ENCODE measurements around the gene COPB2. TPM values are rescaled to one million over a fixed set of nuclear protein-coding genes. Genes with fewer than 3 reads are reported as not detected.

COPB2 gene
- total and polyA plus RNA-seq, 2 experiments from 2014 or later = 181 to 198 TPM

- Histone ChIP-seq H3K9me3 (ENCODE audit: low read depth) (no peaks in the 10 kb centered on the region), H3K4me1 (ENCODE audit: insufficient read depth) (0 out of 2 replicates have a peak, but pooled peaks cover 3% of the 10 kb centered on the region), H3K9me2 (ENCODE audit: insufficient read depth) (no peaks in the 10 kb centered on the region), H4K20me1 (ENCODE audit: insufficient read depth) (no peaks in the 10 kb centered on the region), H3K36me3 (ENCODE audit: low read depth) (no peaks in the 10 kb centered on the region), H3K79me2 (ENCODE audit: insufficient read depth) (no peaks in the 10 kb centered on the region), H3K9ac (no peak overlapping the region), H3K27me3 (replicated peaks; ENCODE audit: insufficient read depth) (no peaks in the 10 kb centered on the region; the same call in 1 of the 2 replicates), H3K4me2 (ENCODE audit: unreplicated experiment) (peak overlapping the region; percentile 52), H3F3A (ENCODE audit: insufficient read depth) (no peaks in the 10 kb centered on the region), H3K27ac (no peak overlapping the region), H3K4me3 (0 out of 2 replicates have a peak overlapping the region, but pooled peaks have one; percentile 30), H2AFZ (peak overlapping the region; percentile 65)
- in situ Hi-C loops (cut with MboI) = loop anchor here (5.0 to 25.0 kb wide), 2 partner anchors 217 to 617 kb away; no protein-coding TSS in a partner anchor
- DNase-seq = peak; percentile 91
- TF ChIP-seq EZH2phosphoT487 (IDR thresholded peaks at IDR 0.05; ENCODE audit: insufficient read depth, low read depth) = no peak
- no peak for TF ChIP-seq EZH2 (IDR thresholded peaks at IDR 0.05; ENCODE audit: insufficient read depth, poor library complexity, severe bottlenecking)
- 8 to 11% methylated on average over 25 of the region's 25 CpGs for WGBS, 2 experiments (ENCODE audit: low coverage in 1 of 2, low lambda C conversion rate in 2 of 2, missing lambda C conversion rate in 2 of 2)
Measured at GRCh38 chr3:139329364-139329850, 60.0 kb downstream of the COPB2 start.

DNA sequence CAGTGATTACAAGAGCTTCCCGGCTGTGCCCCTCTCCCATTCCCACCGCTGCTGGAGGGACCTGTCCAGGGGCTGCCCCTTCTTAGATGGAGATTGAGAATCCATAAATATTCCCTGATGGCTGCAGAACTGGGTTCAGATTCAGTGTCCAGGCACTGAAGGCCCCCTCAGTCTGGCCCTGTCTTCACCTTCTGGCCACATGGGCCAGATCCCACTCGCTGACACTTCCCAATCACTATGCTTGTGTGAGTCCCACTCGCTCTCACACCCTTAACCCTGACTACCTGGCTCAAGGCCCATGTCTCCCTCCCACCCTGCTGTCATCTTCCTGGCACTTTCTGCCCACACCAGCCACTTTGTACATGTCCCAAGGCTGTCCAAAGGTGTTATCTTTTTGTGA lies 61.1 kb downstream of the COPB2 start:
- TF ChIP-seq EZH2 (IDR thresholded peaks at IDR 0.05; ENCODE audit: insufficient read depth, poor library complexity, severe bottlenecking) (no peak), EZH2phosphoT487 (IDR thresholded peaks at IDR 0.05; ENCODE audit: insufficient read depth, low read depth) (no peak)
- Histone ChIP-seq H3K36me3 (ENCODE audit: low read depth) (no peaks in the 10 kb centered on the region), H4K20me1 (ENCODE audit: insufficient read depth) (no peaks in the 10 kb centered on the region), H3K9me3 (ENCODE audit: low read depth) (no peaks in the 10 kb centered on the region), H3K9ac (no peak overlapping the region), H3K79me2 (ENCODE audit: insufficient read depth) (no peaks in the 10 kb centered on the region), H3K27ac (no peak overlapping the region), H2AFZ (no peak overlapping the region), H3K9me2 (ENCODE audit: insufficient read depth) (no peaks in the 10 kb centered on the region), H3K4me3 (no peak overlapping the region), H3K4me1 (ENCODE audit: insufficient read depth) (0 out of 2 replicates have a peak, but pooled peaks cover 3% of the 10 kb centered on the region), H3F3A (ENCODE audit: insufficient read depth) (no peaks in the 10 kb centered on the region), H3K4me2 (ENCODE audit: unreplicated experiment) (no peak overlapping the region), H3K27me3 (replicated peaks; ENCODE audit: insufficient read depth) (no peaks in the 10 kb centered on the region; the same call in 1 of the 2 replicates)
- in situ Hi-C loops (cut with MboI) = loop anchor here (5.0 to 25.0 kb wide), 2 partner anchors 216 to 616 kb away; no protein-coding TSS in a partner anchor
- DNase-seq = no peak
- WGBS, 2 experiments (ENCODE audit: low coverage in 1 of 2, low lambda C conversion rate in 2 of 2, missing lambda C conversion rate in 2 of 2) = 72 to 73% methylated on average over 4 of the region's 4 CpGs

GRCh38 chr3:139327861-139328260 lies 61.6 kb downstream of the COPB2 start:
- no peak for DNase-seq
- in situ Hi-C loops (cut with MboI) = loop anchor here (5.0 to 25.0 kb wide), 2 partner anchors 216 to 616 kb away; no protein-coding TSS in a partner anchor
- no peaks in the 10 kb centered on the region for H3F3A ChIP-seq (ENCODE audit: insufficient read depth)
- H3K9ac ChIP-seq = no peak overlapping the region
- H3K9me3 ChIP-seq (ENCODE audit: low read depth) = no peaks in the 10 kb centered on the region
- no peaks in the 10 kb centered on the region for H3K79me2 ChIP-seq (ENCODE audit: insufficient read depth)
- 0 out of 2 replicates have a peak, but pooled peaks cover 3% of the 10 kb centered on the region for H3K4me1 ChIP-seq (ENCODE audit: insufficient read depth)
- TF ChIP-seq EZH2 (IDR thresholded peaks at IDR 0.05; ENCODE audit: insufficient read depth, poor library complexity, severe bottlenecking) = no peak
- TF ChIP-seq EZH2phosphoT487 (IDR thresholded peaks at IDR 0.05; ENCODE audit: insufficient read depth, low read depth) = no peak
- H3K4me3 ChIP-seq = no peak overlapping the region
- 91 to 94% methylated on average over 8 of the region's 8 CpGs for WGBS, 2 experiments (ENCODE audit: low coverage in 1 of 2, low lambda C conversion rate in 2 of 2, missing lambda C conversion rate in 2 of 2)
- H3K36me3 ChIP-seq (ENCODE audit: low read depth) = no peaks in the 10 kb centered on the region
- H2AFZ ChIP-seq = no peak overlapping the region
- no peak overlapping the region for H3K4me2 ChIP-seq (ENCODE audit: unreplicated experiment)
- no peak overlapping the region for H3K27ac ChIP-seq
- no peaks in the 10 kb centered on the region for H3K9me2 ChIP-seq (ENCODE audit: insufficient read depth)
- no peaks in the 10 kb centered on the region; the same call in 1 of the 2 replicates for H3K27me3 ChIP-seq (replicated peaks; ENCODE audit: insufficient read depth)
- no peaks in the 10 kb centered on the region for H4K20me1 ChIP-seq (ENCODE audit: insufficient read depth)

- H3K4me3 ChIP-seq = no peak overlapping the region
- no peaks in the 10 kb centered on the region for H3K9me2 ChIP-seq (ENCODE audit: insufficient read depth)
- 74 to 80% methylated on average over 5 of the region's 5 CpGs for WGBS, 2 experiments (ENCODE audit: low coverage in 1 of 2, low lambda C conversion rate in 2 of 2, missing lambda C conversion rate in 2 of 2)
- H3K4me2 ChIP-seq (ENCODE audit: unreplicated experiment) = no peak overlapping the region
- no peaks in the 10 kb centered on the region for H3K9me3 ChIP-seq (ENCODE audit: low read depth)
- no peaks in the 10 kb centered on the region; the same call in 1 of the 2 replicates for H3K27me3 ChIP-seq (replicated peaks; ENCODE audit: insufficient read depth)
- no peak for DNase-seq
- H3K4me1 ChIP-seq (ENCODE audit: insufficient read depth) = 0 out of 2 replicates have a peak, but pooled peaks cover 3% of the 10 kb centered on the region
- H3F3A ChIP-seq (ENCODE audit: insufficient read depth) = no peaks in the 10 kb centered on the region
- no peak overlapping the region for H3K9ac ChIP-seq
- no peaks in the 10 kb centered on the region for H3K36me3 ChIP-seq (ENCODE audit: low read depth)
- no peaks in the 10 kb centered on the region for H4K20me1 ChIP-seq (ENCODE audit: insufficient read depth)
- in situ Hi-C loops (cut with MboI) = loop anchor here (5.0 to 25.0 kb wide), 2 partner anchors 215 to 615 kb away; no protein-coding TSS in a partner anchor
- H3K79me2 ChIP-seq (ENCODE audit: insufficient read depth) = no peaks in the 10 kb centered on the region
- no peak overlapping the region for H3K27ac ChIP-seq
- H2AFZ ChIP-seq = no peak overlapping the region
- TF ChIP-seq EZH2phosphoT487 (IDR thresholded peaks at IDR 0.05; ENCODE audit: insufficient read depth, low read depth) (no peak), EZH2 (IDR thresholded peaks at IDR 0.05; ENCODE audit: insufficient read depth, poor library complexity, severe bottlenecking) (no peak)
Measured at GRCh38 chr3:139327231-139327630, 62.2 kb downstream of the COPB2 start.

Data from GM23248 (cell line).